Measurements from ENCODE around the gene FLOT1. TPM values are rescaled to one million over a fixed set of nuclear protein-coding genes. Genes with fewer than 3 reads are reported as not detected.

FLOT1 gene
- total and polyA plus RNA-seq, 2 of the 4 experiments (the other 2 are of a cell fraction): 96.2 to 162 TPM

DNA sequence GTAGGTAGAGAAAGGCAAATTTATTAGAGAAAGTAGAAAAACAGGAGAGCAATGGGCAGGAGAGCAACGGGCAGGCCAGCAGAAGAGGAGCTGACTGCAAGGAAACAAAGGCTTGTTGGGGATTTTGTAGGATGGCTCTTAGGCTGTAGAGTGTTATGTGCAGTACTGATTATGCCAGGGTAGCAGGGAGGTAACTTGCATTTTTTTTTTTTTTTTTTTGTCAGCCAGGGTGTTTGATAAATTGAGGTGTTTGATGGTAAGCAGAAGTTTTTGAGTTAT is 38.1 kb upstream of the FLOT1 start:
- H2BK15ac ChIP-seq (ENCODE audit: low read depth, low read length): peak overlapping the region; percentile 33
- no peaks in the 10 kb centered on the region for H4K20me1 ChIP-seq (ENCODE audit: insufficient read depth, low read length)
- peak overlapping the region; percentile 63 to 93 for H4K8ac ChIP-seq (ENCODE audit: low read depth in 2 of 2, low read length in 2 of 2)
- peaks cover 9 to 20% of the 10 kb centered on the region in 2 experiments; a peak in 3 of 4 replicates for H3K79me1 ChIP-seq (ENCODE audit: low read depth in 1 of 2, low read length in 2 of 2)
- H3K9ac ChIP-seq (ENCODE audit: low read depth, low read length): peak overlapping the region; percentile 82; the same call in 1 of the 2 replicates
- no peak for ATAC-seq (ENCODE audit: low read depth)
- ChIA-PET POLR2A (ENCODE audit: unreplicated experiment) (interaction anchor here (1.0 kb wide), 1 partner anchor 11 kb away, joined by 4 read pairs; no protein-coding TSS in a partner anchor), CTCF (no interaction called here)
- dilution Hi-C loops (cut with HindIII; ENCODE audit: low sequenced_read_pairs, unreplicated experiment): no loop called here
- peak overlapping the region; percentile 84 for H3K27ac ChIP-seq (ENCODE audit: insufficient read depth, low read length)
- peak overlapping the region; percentile 39; the same call in 1 of the 2 replicates for H3K56ac ChIP-seq (ENCODE audit: extremely low read depth, insufficient read depth, low read length)
- H3K36me3 ChIP-seq (ENCODE audit: control insufficient read depth, insufficient read depth, low read length): no peaks in the 10 kb centered on the region
- 100% methylated on average over 1 of the region's 1 CpG; no CpG with 5 or more reads in 1 of the 2 experiments for WGBS, 2 experiments (ENCODE audit: extremely low coverage in 2 of 2, insufficient read length in 1 of 2)
- in situ Hi-C loops (cut with MboI; ENCODE audit: low sequenced_read_pairs): loop anchor here (5.0 kb wide), 2 partner anchors 37 to 38 kb away; partner anchors contain the start of genes FLOT1 and IER3
- peak overlapping the region; percentile 93 for H4K5ac ChIP-seq (ENCODE audit: low read depth, low read length)
- peak overlapping the region; percentile 25 for H3K18ac ChIP-seq (ENCODE audit: low read depth, low read length)
- intact Hi-C loops (cut with micrococcal nuclease): no loop called here
- H2AFZ ChIP-seq (replicated peaks; ENCODE audit: low read length, poor library complexity): no peak overlapping the region
- peak overlapping the region; percentile 42 for H3K14ac ChIP-seq (replicated peaks; ENCODE audit: low read depth, low read length)
- H4K91ac ChIP-seq (ENCODE audit: insufficient read depth, low read depth, low read length): peak overlapping the region; percentile 97
- H3K9me3 ChIP-seq (ENCODE audit: control insufficient read depth, insufficient read depth, low read length): no peaks in the 10 kb centered on the region
- H3K4me1 ChIP-seq (ENCODE audit: control insufficient read depth, insufficient read depth, low read length): peaks cover 31% of the 10 kb centered on the region
- H3K4ac ChIP-seq (ENCODE audit: low read depth, low read length): peak overlapping the region; percentile 92
- H2AK5ac ChIP-seq (ENCODE audit: low read depth, low read length): peak overlapping the region; percentile 99
- no peak for DNase-seq
- H2BK5ac ChIP-seq (ENCODE audit: low read depth, low read length, poor library complexity, severe bottlenecking): peak overlapping the region; percentile 98
- H3K4me2 ChIP-seq (ENCODE audit: low read depth, low read length): no peak overlapping the region
- TF ChIP-seq NFE2L2 (IDR thresholded peaks at IDR 0.05; ENCODE audit: low read depth, low read length): no peak
- TF ChIP-seq, protein P1, sequence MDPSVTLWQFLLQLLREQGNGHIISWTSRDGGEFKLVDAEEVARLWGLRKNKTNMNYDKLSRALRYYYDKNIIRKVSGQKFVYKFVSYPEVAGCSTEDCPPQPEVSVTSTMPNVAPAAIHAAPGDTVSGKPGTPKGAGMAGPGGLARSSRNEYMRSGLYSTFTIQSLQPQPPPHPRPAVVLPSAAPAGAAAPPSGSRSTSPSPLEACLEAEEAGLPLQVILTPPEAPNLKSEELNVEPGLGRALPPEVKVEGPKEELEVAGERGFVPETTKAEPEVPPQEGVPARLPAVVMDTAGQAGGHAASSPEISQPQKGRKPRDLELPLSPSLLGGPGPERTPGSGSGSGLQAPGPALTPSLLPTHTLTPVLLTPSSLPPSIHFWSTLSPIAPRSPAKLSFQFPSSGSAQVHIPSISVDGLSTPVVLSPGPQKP (IDR thresholded peaks at IDR 0.05; ENCODE audit: borderline replicate concordance, low read depth, low read length): no peak
- no peak for TF ChIP-seq FOS (IDR thresholded peaks at IDR 0.05; ENCODE audit: low read depth, low read length)
- TF ChIP-seq, protein P2, sequence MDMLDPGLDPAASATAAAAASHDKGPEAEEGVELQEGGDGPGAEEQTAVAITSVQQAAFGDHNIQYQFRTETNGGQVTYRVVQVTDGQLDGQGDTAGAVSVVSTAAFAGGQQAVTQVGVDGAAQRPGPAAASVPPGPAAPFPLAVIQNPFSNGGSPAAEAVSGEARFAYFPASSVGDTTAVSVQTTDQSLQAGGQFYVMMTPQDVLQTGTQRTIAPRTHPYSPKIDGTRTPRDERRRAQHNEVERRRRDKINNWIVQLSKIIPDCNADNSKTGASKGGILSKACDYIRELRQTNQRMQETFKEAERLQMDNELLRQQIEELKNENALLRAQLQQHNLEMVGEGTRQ (IDR thresholded peaks at IDR 0.05; ENCODE audit: low read depth, low read length): no peak
- no peak for TF ChIP-seq RFX5 (IDR thresholded peaks at IDR 0.05; ENCODE audit: low read depth, low read length)
- H2BK120ac ChIP-seq (ENCODE audit: low read depth, low read length): peak overlapping the region; percentile 84
- H3K23ac ChIP-seq (ENCODE audit: low read depth, low read length): peak overlapping the region; percentile 51; the same call in 1 of the 2 replicates
- H2AK9ac ChIP-seq (replicated peaks; ENCODE audit: low read depth, low read length, poor library complexity): peak overlapping the region; percentile 75
- peaks cover 19% of the 10 kb centered on the region for H3K9me1 ChIP-seq (ENCODE audit: insufficient read depth, low read length)
- BruUV-seq (replicated peaks): no TSS peak
- H3K27me3 ChIP-seq (ENCODE audit: control insufficient read depth, insufficient read depth, low read length): no peaks in the 10 kb centered on the region
- no peak overlapping the region for H3K4me3 ChIP-seq (ENCODE audit: insufficient read depth, low read depth, low read length)
- peak overlapping the region; percentile 82 for H2BK20ac ChIP-seq (ENCODE audit: low read depth, low read length)
